IMR-90 (cell line): ENCODE data around the gene ERBB4. TPM values are rescaled to one million over a fixed set of nuclear protein-coding genes. Genes with fewer than 3 reads are reported as not detected.

Source experiments
- ATAC-seq: fragments of 200-7000 bp; cut with Tn5 transposase; 2 replicates; pipeline ENCODE4 v1.9.1; 2020; ENCODE audit warnings: low read depth, mild to moderate bottlenecking, moderate library complexity
- BruUV-seq: library from RNA; stranded (reverse); fragments of 400-500 nt; replicated peaks from 2 replicates; lab custom pipeline; 2021; lab: Mats Ljungman, UMichigan
- CTCF ChIA-PET: fragments of 300-600 bp; formaldehyde crosslinking; extraction: SDS; loops from one replicate; lab custom pipeline; 2021; ENCODE audit warnings: antibody characterized with exemption; lab: Yijun Ruan, JAX
- POLR2A ChIA-PET: fragments of 300-600 bp; sonication (Branson Sonifier 250); formaldehyde crosslinking; loops from one replicate; lab custom pipeline; 2022; ENCODE audit warnings: antibody characterized with exemption; ENCODE audit not compliant: unreplicated experiment; lab: Charles Lee
- DNase-seq: peaks from one replicate; pipeline ENCODE4 v3.0.0; 2013
- H2AFZ ChIP-seq: replicated peaks from 2 replicates; pipeline ENCODE3; 2013; ENCODE audit warnings: low read length, mild to moderate bottlenecking; ENCODE audit not compliant: poor library complexity
- H2AK5ac ChIP-seq: 2 replicates; pipeline ENCODE4 v1.6.1; 2013; ENCODE audit warnings: low read depth, low read length, inconsistent platforms
- H2AK9ac ChIP-seq: replicated peaks from 2 replicates; pipeline ENCODE3; 2013; ENCODE audit warnings: mild to moderate bottlenecking, low read depth, low read length, moderate library complexity; ENCODE audit not compliant: poor library complexity
- H2BK120ac ChIP-seq: 2 replicates; pipeline ENCODE4 v1.6.1; 2013; ENCODE audit warnings: low read depth, low read length, inconsistent platforms
- H2BK15ac ChIP-seq: 3 replicates; pipeline ENCODE4 v1.6.1; 2013; ENCODE audit warnings: low read depth, low read length, inconsistent platforms
- H2BK20ac ChIP-seq: 2 replicates; pipeline ENCODE4 v1.6.1; 2013; ENCODE audit warnings: low read depth, mild to moderate bottlenecking, inconsistent platforms, low read length, moderate library complexity
- H2BK5ac ChIP-seq: 2 replicates; pipeline ENCODE4 v1.6.1; 2013; ENCODE audit warnings: mild to moderate bottlenecking, low read depth, low read length, inconsistent platforms; ENCODE audit not compliant: poor library complexity, severe bottlenecking
- H3K14ac ChIP-seq: replicated peaks from 2 replicates; pipeline ENCODE4 v1.6.1; 2013; ENCODE audit warnings: low read depth, low read length, inconsistent platforms
- H3K18ac ChIP-seq: 2 replicates; pipeline ENCODE4 v1.6.1; 2013; ENCODE audit warnings: low read depth, low read length, control low read depth
- H3K23ac ChIP-seq: 2 replicates; pipeline ENCODE4 v1.6.1; 2013; ENCODE audit warnings: low read depth, low read length, inconsistent platforms
- H3K27ac ChIP-seq: 2 replicates; pipeline ENCODE4 v1.5.1; 2013; ENCODE audit warnings: mild to moderate bottlenecking, control low read depth, low read length; ENCODE audit not compliant: insufficient read depth
- H3K27me3 ChIP-seq: 2 replicates; pipeline ENCODE4 v1.6.1; 2013; ENCODE audit warnings: low read length; ENCODE audit not compliant: control insufficient read depth, insufficient read depth
- H3K36me3 ChIP-seq: 2 replicates; pipeline ENCODE4 v1.6.1; 2013; ENCODE audit warnings: low read length, mixed read lengths; ENCODE audit not compliant: control insufficient read depth, insufficient read depth
- H3K4ac ChIP-seq: 2 replicates; pipeline ENCODE4 v1.6.1; 2013; ENCODE audit warnings: low read depth, low read length, inconsistent platforms
- H3K4me1 ChIP-seq: 2 replicates; pipeline ENCODE4 v1.6.1; 2013; ENCODE audit warnings: low read length, mixed read lengths; ENCODE audit not compliant: control insufficient read depth, insufficient read depth
- H3K4me2 ChIP-seq: 2 replicates; pipeline ENCODE4 v1.6.1; 2013; ENCODE audit warnings: low read depth, mild to moderate bottlenecking, control low read depth, low read length, moderate library complexity
- H3K4me3 ChIP-seq: 2 replicates; pipeline ENCODE4 v1.5.1; 2013; ENCODE audit warnings: low read depth, mild to moderate bottlenecking, control low read depth, low read length, moderate library complexity; ENCODE audit not compliant: insufficient read depth
- H3K56ac ChIP-seq: 2 replicates; pipeline ENCODE4 v1.6.1; 2013; ENCODE audit warnings: low read length, inconsistent platforms; ENCODE audit not compliant: insufficient read depth; ENCODE audit errors: extremely low read depth
- H3K79me1 ChIP-seq, 2 experiments: 2 replicates each; pipeline ENCODE4 v1.6.1; 2013; ENCODE audit warnings: low read length in 2 of 2, inconsistent platforms in 1 of 2, low read depth in 1 of 2
- H3K9ac ChIP-seq: 2 replicates; pipeline ENCODE4 v1.6.1; 2013; ENCODE audit warnings: low read depth, low read length, control low read depth
- H3K9me1 ChIP-seq: 2 replicates; pipeline ENCODE4 v1.6.1; 2013; ENCODE audit warnings: low read length, inconsistent platforms; ENCODE audit not compliant: insufficient read depth
- H3K9me3 ChIP-seq: 2 replicates; pipeline ENCODE4 v1.6.1; 2013; ENCODE audit warnings: low read length; ENCODE audit not compliant: control insufficient read depth, insufficient read depth
- H4K20me1 ChIP-seq: 2 replicates; pipeline ENCODE4 v1.6.1; 2013; ENCODE audit warnings: low read length, inconsistent platforms; ENCODE audit not compliant: insufficient read depth
- H4K5ac ChIP-seq: 2 replicates; pipeline ENCODE4 v1.6.1; 2013; ENCODE audit warnings: mild to moderate bottlenecking, low read depth, low read length, control low read depth
- H4K8ac ChIP-seq, 2 experiments: 2 replicates each; pipeline ENCODE4 v1.6.1; 2013; ENCODE audit warnings: low read depth in 2 of 2, low read length in 2 of 2, control low read depth in 1 of 2, inconsistent platforms in 1 of 2
- H4K91ac ChIP-seq: 2 replicates; pipeline ENCODE4 v1.6.1; 2013; ENCODE audit warnings: low read depth, low read length, inconsistent platforms; ENCODE audit not compliant: insufficient read depth
- BHLHE40 ChIP-seq: fragments of 150-350 bp; IDR thresholded peaks from 2 replicates; pipeline ENCODE4 v1.6.1; 2016; ENCODE audit warnings: mild to moderate bottlenecking, low read depth, low read length
- CEBPB ChIP-seq: IDR thresholded peaks from 2 replicates; pipeline ENCODE4 v1.6.1; 2012; ENCODE audit warnings: low read depth, low read length, improper control_type of control experiment
- FOS ChIP-seq: fragments of 150-350 bp; IDR thresholded peaks from 2 replicates; pipeline ENCODE4 v1.6.1; 2016; ENCODE audit warnings: low read depth, low read length
- MAFK ChIP-seq: IDR thresholded peaks from 2 replicates; pipeline ENCODE4 v1.6.1; 2012; ENCODE audit warnings: low read depth, low read length, improper control_type of control experiment
- MAZ ChIP-seq: IDR thresholded peaks from 2 replicates; pipeline ENCODE4 v1.6.1; 2012; ENCODE audit warnings: low read depth, mild to moderate bottlenecking, low read length, improper control_type of control experiment, moderate library complexity, borderline replicate concordance
- MXI1 ChIP-seq: IDR thresholded peaks from 2 replicates; pipeline ENCODE4 v1.6.1; 2012; ENCODE audit warnings: low read depth, mild to moderate bottlenecking, low read length, moderate library complexity, borderline replicate concordance
- NFE2L2 ChIP-seq: fragments of 150-350 bp; IDR thresholded peaks from 2 replicates; pipeline ENCODE4 v1.6.1; 2016; ENCODE audit warnings: low read depth, mild to moderate bottlenecking, low read length
- POLR2A ChIP-seq: IDR thresholded peaks from 2 replicates; pipeline ENCODE4 v1.6.1; 2012; ENCODE audit warnings: mild to moderate bottlenecking, low read depth, low read length
- RAD21 ChIP-seq: IDR thresholded peaks from 2 replicates; pipeline ENCODE4 v1.6.1; 2012; ENCODE audit warnings: low read length, improper control_type of control experiment
- RCOR1 ChIP-seq: IDR thresholded peaks from 2 replicates; pipeline ENCODE4 v1.6.1; 2012; ENCODE audit warnings: mild to moderate bottlenecking, low read length, improper control_type of control experiment; ENCODE audit not compliant: insufficient replicate concordance
- RFX5 ChIP-seq: IDR thresholded peaks from 2 replicates; pipeline ENCODE4 v1.8.0; 2012; ENCODE audit warnings: low read depth, mild to moderate bottlenecking, low read length, moderate library complexity
- SMC3 ChIP-seq: fragments of 150-350 bp; IDR thresholded peaks from 2 replicates; pipeline ENCODE4 v1.6.1; 2016; ENCODE audit warnings: low read depth, mild to moderate bottlenecking, antibody characterized with exemption, low read length, moderate library complexity
- WGBS, 2 experiments: methylation state at CpG; one replicate each; pipeline versions ENCODE4 v1.1.5 to v1.1.7; 2013; ENCODE audit warnings: missing lambda C conversion rate in 2 of 2; ENCODE audit not compliant: insufficient read length in 1 of 2; ENCODE audit errors: extremely low coverage in 2 of 2; 5-methylcytosine and 5-hydroxymethylcytosine counted together
- dilution Hi-C: fragments of 300-500 bp; cut with HindIII; formaldehyde crosslinking; loops from one replicate; pipeline ENCODE4 v1.14.3; 2018; ENCODE audit warnings: low sequenced_read_pairs; ENCODE audit not compliant: unreplicated experiment
- in situ Hi-C: fragments of 300-500 bp; cut with MboI; formaldehyde crosslinking; loops from 3 replicates; pipeline ENCODE4 v1.14.3; 2019; ENCODE audit warnings: low sequenced_read_pairs, inconsistent platforms, mixed read lengths
- intact Hi-C: fragments of 100-400 bp; cut with micrococcal nuclease; formaldehyde crosslinking; loops from 2 replicates; pipeline ENCODE4 v1.10.0; 2022
- polyA plus RNA-seq, 3 experiments: library from polyadenylated mRNA; depleted of rRNA; stranded (reverse); fragments of >200 nt; gene quantifications; 2 replicates each; pipeline ENCODE4 v1.2.3, GENCODE V29; 2012; ENCODE audit warnings: low replicate concordance in 1 of 3
- total RNA-seq: library from RNA; depleted of rRNA; stranded (reverse); fragments of >200 nt; gene quantifications from 2 replicates; pipeline ENCODE4 v1.2.3, GENCODE V29; 2012
- TF ChIP-seq, protein P1 (sequence below): fragments of 150-350 bp; IDR thresholded peaks from 2 replicates; pipeline ENCODE4 v1.6.1; 2016; ENCODE audit warnings: low read depth, mild to moderate bottlenecking, low read length, moderate library complexity, borderline replicate concordance
- TF ChIP-seq, protein P2 (sequence below): fragments of 150-350 bp; IDR thresholded peaks from 2 replicates; pipeline ENCODE4 v1.6.1; 2017; ENCODE audit warnings: mild to moderate bottlenecking, antibody characterized with exemption, low read length, low read depth
- TF ChIP-seq, protein P3 (sequence below): conservative IDR thresholded peaks from 2 replicates; pipeline ENCODE4 v1.5.1; 2012; ENCODE audit warnings: mild to moderate bottlenecking, low read depth, low read length, improper control_type of control experiment

ERBB4 gene
- total and polyA plus RNA-seq, 2 of the 4 experiments (the other 2 are of a cell fraction) = not detected

DNA sequence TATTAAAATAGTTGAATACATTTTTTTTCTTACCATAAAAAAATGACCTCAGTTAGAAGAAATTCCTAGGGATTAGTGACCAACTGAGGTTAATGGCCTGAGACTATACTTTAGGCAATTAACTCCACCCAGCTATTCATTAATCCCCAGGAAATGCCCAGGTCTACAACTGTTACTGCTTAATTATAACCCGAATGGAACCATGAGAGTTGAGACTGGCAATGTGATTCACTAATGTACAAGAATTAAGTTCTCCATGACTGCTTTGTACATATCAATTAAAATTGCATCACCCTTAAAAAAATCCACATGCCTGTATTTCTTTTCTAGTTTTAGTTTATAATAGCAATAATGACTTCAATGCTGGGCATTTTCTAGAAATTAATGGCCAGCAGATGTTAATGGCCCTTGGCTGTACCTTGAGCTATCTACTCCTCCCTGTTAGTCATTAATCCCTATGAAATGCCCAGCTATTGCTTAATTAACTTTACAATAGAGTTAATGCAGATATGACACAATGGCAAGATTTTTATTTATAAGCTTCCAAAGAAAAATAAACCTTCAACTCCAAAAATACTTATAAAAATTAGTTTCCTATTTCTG, 44.1 kb downstream of the ERBB4 start:
- no peak overlapping the region for H2BK20ac ChIP-seq
- no peaks in the 10 kb centered on the region for H3K36me3 ChIP-seq
- no peaks in the 10 kb centered on the region for H3K79me1 ChIP-seq
- no peak overlapping the region for H3K18ac ChIP-seq
- ATAC-seq = no peak
- H2AK9ac ChIP-seq = no peak overlapping the region
- H2AFZ ChIP-seq = no peak overlapping the region
- POLR2A ChIA-PET = no interaction called here
- H3K9me3 ChIP-seq = no peaks in the 10 kb centered on the region
- H3K27me3 ChIP-seq = no peaks in the 10 kb centered on the region
- H3K4ac ChIP-seq = no peak overlapping the region
- no peak overlapping the region for H3K14ac ChIP-seq
- BruUV-seq = no TSS peak
- no peak overlapping the region for H2BK5ac ChIP-seq
- H2BK15ac ChIP-seq = no peak overlapping the region
- H2AK5ac ChIP-seq = no peak overlapping the region
- no peak overlapping the region for H4K5ac ChIP-seq
- intact Hi-C loops = no loop called here
- H3K9ac ChIP-seq = no peak overlapping the region
- H3K23ac ChIP-seq = no peak overlapping the region
- no peak for TF ChIP-seq FOS
- TF ChIP-seq MAZ = no peak
- TF ChIP-seq RCOR1 = no peak
- TF ChIP-seq SMC3 = no peak
- TF ChIP-seq, protein P1, sequence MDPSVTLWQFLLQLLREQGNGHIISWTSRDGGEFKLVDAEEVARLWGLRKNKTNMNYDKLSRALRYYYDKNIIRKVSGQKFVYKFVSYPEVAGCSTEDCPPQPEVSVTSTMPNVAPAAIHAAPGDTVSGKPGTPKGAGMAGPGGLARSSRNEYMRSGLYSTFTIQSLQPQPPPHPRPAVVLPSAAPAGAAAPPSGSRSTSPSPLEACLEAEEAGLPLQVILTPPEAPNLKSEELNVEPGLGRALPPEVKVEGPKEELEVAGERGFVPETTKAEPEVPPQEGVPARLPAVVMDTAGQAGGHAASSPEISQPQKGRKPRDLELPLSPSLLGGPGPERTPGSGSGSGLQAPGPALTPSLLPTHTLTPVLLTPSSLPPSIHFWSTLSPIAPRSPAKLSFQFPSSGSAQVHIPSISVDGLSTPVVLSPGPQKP = no peak
- TF ChIP-seq, protein P2, sequence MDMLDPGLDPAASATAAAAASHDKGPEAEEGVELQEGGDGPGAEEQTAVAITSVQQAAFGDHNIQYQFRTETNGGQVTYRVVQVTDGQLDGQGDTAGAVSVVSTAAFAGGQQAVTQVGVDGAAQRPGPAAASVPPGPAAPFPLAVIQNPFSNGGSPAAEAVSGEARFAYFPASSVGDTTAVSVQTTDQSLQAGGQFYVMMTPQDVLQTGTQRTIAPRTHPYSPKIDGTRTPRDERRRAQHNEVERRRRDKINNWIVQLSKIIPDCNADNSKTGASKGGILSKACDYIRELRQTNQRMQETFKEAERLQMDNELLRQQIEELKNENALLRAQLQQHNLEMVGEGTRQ = no peak
- no peak for TF ChIP-seq RAD21
- TF ChIP-seq BHLHE40 = no peak
- TF ChIP-seq RFX5 = no peak
- no peak for TF ChIP-seq MXI1
- TF ChIP-seq, protein P3, sequence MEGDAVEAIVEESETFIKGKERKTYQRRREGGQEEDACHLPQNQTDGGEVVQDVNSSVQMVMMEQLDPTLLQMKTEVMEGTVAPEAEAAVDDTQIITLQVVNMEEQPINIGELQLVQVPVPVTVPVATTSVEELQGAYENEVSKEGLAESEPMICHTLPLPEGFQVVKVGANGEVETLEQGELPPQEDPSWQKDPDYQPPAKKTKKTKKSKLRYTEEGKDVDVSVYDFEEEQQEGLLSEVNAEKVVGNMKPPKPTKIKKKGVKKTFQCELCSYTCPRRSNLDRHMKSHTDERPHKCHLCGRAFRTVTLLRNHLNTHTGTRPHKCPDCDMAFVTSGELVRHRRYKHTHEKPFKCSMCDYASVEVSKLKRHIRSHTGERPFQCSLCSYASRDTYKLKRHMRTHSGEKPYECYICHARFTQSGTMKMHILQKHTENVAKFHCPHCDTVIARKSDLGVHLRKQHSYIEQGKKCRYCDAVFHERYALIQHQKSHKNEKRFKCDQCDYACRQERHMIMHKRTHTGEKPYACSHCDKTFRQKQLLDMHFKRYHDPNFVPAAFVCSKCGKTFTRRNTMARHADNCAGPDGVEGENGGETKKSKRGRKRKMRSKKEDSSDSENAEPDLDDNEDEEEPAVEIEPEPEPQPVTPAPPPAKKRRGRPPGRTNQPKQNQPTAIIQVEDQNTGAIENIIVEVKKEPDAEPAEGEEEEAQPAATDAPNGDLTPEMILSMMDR = no peak
- TF ChIP-seq CEBPB = no peak
- no peak for TF ChIP-seq MAFK
- no peak for TF ChIP-seq POLR2A
- no peak for TF ChIP-seq NFE2L2
- no peak overlapping the region for H3K4me2 ChIP-seq
- CTCF ChIA-PET = no interaction called here
- WGBS, 2 experiments = no CpG with 5 or more reads among the region's 1 CpG
- DNase-seq = no peak
- H3K27ac ChIP-seq = no peak overlapping the region
- dilution Hi-C loops = no loop called here
- no peaks in the 10 kb centered on the region for H4K20me1 ChIP-seq
- H3K56ac ChIP-seq = no peak overlapping the region
- no peaks in the 10 kb centered on the region for H3K4me1 ChIP-seq
- no peak overlapping the region for H4K8ac ChIP-seq
- H3K9me1 ChIP-seq = no peaks in the 10 kb centered on the region
- H3K4me3 ChIP-seq = no peak overlapping the region
- no peak overlapping the region for H4K91ac ChIP-seq
- in situ Hi-C loops = no loop called here
- no peak overlapping the region for H2BK120ac ChIP-seq
